Measurements from ENCODE around the gene CDK11B. TPM values are rescaled to one million over a fixed set of nuclear protein-coding genes. Genes with fewer than 3 reads are reported as not detected.

The CDK11B gene
- total and polyA plus RNA-seq, 2 donors from 2014 or later, result 13.9 to 24.0 TPM

- no peak overlapping the region for H3K9ac ChIP-seq (ENCODE audit: low read length in 3 of 3)
- H3K4me3 ChIP-seq (ENCODE audit: low read length in 3 of 3), result no peak overlapping the region
- intact Hi-C loops (cut with DNase I), result no loop called here
- H3K27ac ChIP-seq (ENCODE audit: low read depth in 2 of 2, low read length in 2 of 2), result no peak overlapping the region
- no peaks in the 10 kb centered on the region for H3K9me3 ChIP-seq (ENCODE audit: control insufficient read depth in 2 of 3, insufficient read depth in 1 of 3, low read length in 3 of 3)
- no peaks in the 10 kb centered on the region for H3K36me3 ChIP-seq (ENCODE audit: control insufficient read depth in 2 of 3, insufficient read depth in 3 of 3, low read length in 3 of 3)
- no peak for TF ChIP-seq CTCF (IDR thresholded peaks at IDR 0.05; ENCODE audit: borderline replicate concordance, extremely low read depth, insufficient read depth)
- no peak for DNase-seq
- no peak for FAIRE-seq
- peaks cover 0 to under 1% (median 0%) of the 10 kb centered on the region in 3 donors for H3K4me1 ChIP-seq (ENCODE audit: control insufficient read depth in 2 of 3, insufficient read depth in 2 of 3, low read depth in 1 of 3, low read length in 3 of 3)
- H3K27me3 ChIP-seq (ENCODE audit: control insufficient read depth, insufficient read depth, low read length), result peaks cover 3% of the 10 kb centered on the region
Measured at GRCh38 chr1:1605724-1606123, 53.1 kb downstream of the CDK11B start.

GRCh38 chr1:1605034-1605591, 53.7 kb downstream of the CDK11B start:
- FAIRE-seq (no peak), DNase-seq (no peak)
- intact Hi-C loops (cut with DNase I), result no loop called here
- Histone ChIP-seq H3K4me1 (ENCODE audit: control insufficient read depth in 2 of 3, insufficient read depth in 2 of 3, low read depth in 1 of 3, low read length in 3 of 3) (peaks cover 0 to 4% (median 0%) of the 10 kb centered on the region in 3 donors), H3K9me3 (ENCODE audit: control insufficient read depth in 2 of 3, insufficient read depth in 1 of 3, low read length in 3 of 3) (no peaks in the 10 kb centered on the region), H3K27ac (ENCODE audit: low read depth in 2 of 2, low read length in 2 of 2) (no peak overlapping the region), H3K9ac (ENCODE audit: low read length in 3 of 3) (no peak overlapping the region), H3K27me3 (ENCODE audit: control insufficient read depth, insufficient read depth, low read length) (peaks cover 3% of the 10 kb centered on the region), H3K4me3 (ENCODE audit: low read length in 3 of 3) (no peak overlapping the region), H3K36me3 (ENCODE audit: control insufficient read depth in 2 of 3, insufficient read depth in 3 of 3, low read length in 3 of 3) (no peaks in the 10 kb centered on the region)
- no peak for TF ChIP-seq CTCF (IDR thresholded peaks at IDR 0.05; ENCODE audit: borderline replicate concordance, extremely low read depth, insufficient read depth)

GRCh38 chr1:1604374-1605033, 54.3 kb downstream of the CDK11B start:
- no peaks in the 10 kb centered on the region for H3K36me3 ChIP-seq (ENCODE audit: control insufficient read depth in 2 of 3, insufficient read depth in 3 of 3, low read length in 3 of 3)
- no peak overlapping the region for H3K27ac ChIP-seq (ENCODE audit: low read depth in 2 of 2, low read length in 2 of 2)
- peaks cover 0 to 5% (median 0%) of the 10 kb centered on the region in 3 donors for H3K4me1 ChIP-seq (ENCODE audit: control insufficient read depth in 2 of 3, insufficient read depth in 2 of 3, low read depth in 1 of 3, low read length in 3 of 3)
- intact Hi-C loops (cut with DNase I), result no loop called here
- DNase-seq (no peak), FAIRE-seq (no peak)
- TF ChIP-seq CTCF (IDR thresholded peaks at IDR 0.05; ENCODE audit: borderline replicate concordance, extremely low read depth, insufficient read depth), result no peak
- H3K9me3 ChIP-seq (ENCODE audit: control insufficient read depth in 2 of 3, insufficient read depth in 1 of 3, low read length in 3 of 3), result no peaks in the 10 kb centered on the region
- H3K27me3 ChIP-seq (ENCODE audit: control insufficient read depth, insufficient read depth, low read length), result peaks cover 3% of the 10 kb centered on the region
- no peak overlapping the region for H3K9ac ChIP-seq (ENCODE audit: low read length in 3 of 3)
- H3K4me3 ChIP-seq (ENCODE audit: low read length in 3 of 3), result no peak overlapping the region

Data from kidney (tissue), 14 donors.